Measurements from ENCODE around the gene LIPA.
A peak's percentile ranks its signal among the peaks of the same experiment; 100 is the strongest.
"Not testable (repeated sequence)": the region's sequence is repeated elsewhere in the genome, so short reads cannot be mapped to it uniquely, and the experiment has no call there.

LIPA gene

DNA sequence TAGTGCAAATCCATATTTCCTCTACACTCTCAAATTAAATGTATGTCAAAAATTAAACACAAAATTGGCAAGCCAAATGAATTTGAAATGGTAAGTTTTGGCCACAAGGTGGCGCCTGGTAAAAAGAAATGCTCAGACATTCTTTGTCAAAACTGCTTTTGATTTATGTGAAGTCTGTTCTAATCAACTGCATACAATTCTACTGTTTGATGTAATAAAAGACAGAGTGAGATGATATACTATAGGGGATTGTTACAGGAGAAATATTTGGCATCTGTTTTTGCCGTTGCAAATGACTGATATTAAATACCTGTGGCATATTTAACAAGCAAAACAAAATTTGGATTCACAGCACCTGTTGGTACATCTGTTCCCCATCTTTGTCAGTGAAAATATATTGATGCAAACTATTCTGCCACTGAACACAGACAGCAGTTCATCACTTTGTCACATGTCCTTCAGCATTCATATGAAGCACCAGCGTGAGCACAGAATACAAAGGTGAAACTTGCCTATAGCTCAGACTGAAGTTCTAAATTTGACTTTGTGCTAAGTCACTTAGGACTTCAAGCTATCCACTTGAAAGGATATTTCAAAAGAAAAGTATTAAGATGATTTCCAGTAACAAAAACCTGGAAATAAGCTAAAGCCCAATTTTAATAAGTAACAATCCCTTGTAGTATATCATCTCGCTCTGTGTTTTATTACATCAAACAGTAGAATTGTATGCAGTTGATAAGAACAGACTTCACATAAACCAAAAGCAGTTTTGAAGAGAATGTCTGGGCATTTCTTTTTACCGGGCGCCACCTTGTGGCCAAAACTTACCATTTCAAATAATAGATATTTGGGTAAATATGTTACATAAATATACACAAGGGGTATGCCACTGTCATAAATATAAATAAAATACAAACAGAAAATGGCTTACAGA is 34.3 kb downstream of the LIPA start:
- intact Hi-C loops (cut with DNase I): loop anchor here (5.0 to 10.0 kb wide), 4 partner anchors 35 to 383 kb away; partner anchors contain the start of genes IFIT1 and LIPA
- DNase-seq: peak in 40 of 42 donors; percentile 23 to 94 (median 73)

DNA sequence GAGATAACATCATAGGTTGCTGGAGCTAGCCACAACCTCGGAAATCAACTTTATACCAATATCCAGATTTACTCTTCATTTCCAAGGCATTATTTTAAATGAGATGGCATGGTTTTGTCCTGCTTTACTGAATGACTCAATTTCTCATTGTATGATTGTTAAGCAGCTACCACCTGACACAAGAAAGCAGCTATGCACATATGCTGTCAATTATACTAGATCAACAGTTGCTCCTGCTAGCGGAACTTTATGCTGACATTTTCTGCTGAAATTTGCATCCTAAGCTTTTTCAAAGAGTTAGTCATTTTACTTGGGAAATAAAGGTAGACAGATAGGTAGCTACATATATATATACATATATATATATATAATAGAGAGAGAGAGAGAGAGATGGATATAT is 35.5 kb downstream of the LIPA start:
- no peak for DNase-seq
- intact Hi-C loops (cut with DNase I): loop anchor here (5.0 to 10.0 kb wide), 4 partner anchors 36 to 381 kb away; partner anchors contain the start of genes IFIT1 and LIPA

DNA sequence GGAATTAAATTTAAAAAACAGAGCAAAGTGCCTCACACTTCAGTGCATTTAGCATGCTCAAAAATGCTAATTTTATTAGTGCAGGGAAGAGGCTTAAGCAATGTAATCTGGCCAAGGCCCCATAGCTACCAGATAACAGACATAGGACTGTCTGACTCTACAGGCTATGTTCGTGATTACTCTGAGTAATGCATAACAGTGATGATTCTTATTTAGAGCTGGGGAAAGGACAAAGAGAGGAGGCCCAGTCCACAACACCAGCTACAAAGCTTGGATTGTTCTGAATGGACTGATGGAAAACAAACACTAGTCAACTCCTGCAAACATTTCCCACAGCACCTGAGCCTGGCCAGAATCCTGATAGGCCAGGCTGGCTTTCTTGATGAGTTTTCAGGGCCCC is 36.1 kb downstream of the LIPA start:
- DNase-seq: peak in 2 of 42 donors; percentile 60 to 62
- intact Hi-C loops (cut with DNase I): loop anchor here (5.0 to 10.0 kb wide), 4 partner anchors 37 to 381 kb away; partner anchors contain the start of genes IFIT1 and LIPA

DNA sequence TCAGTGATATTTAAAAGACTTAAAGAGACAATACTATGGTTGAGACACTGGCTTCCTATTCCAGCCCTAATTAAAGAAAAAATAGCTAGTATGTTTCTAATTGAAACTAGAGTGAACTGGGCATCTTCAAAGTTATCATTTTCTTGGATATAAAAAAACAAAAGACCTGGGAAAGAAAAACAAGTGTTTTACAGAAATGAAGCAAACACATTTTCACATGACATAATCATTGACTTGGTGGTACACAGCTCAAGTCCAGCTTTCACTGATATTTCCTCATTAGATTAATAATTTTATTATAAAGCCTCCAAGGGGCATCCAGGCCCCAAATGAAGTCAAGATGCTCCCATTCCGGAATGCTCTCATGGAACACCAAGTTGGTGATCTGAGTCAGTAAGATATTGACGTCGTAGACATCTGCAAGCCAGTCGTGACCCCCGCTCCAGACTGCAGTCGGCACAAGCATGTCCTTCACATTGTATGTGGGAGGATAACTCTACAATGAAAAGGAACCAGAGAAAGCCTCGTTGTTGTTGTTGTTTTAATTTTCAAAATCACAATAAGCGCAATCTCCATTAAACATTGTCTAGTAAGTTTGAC is 36.9 kb downstream of the LIPA start:
- intact Hi-C loops (cut with DNase I): loop anchor here (5.0 to 10.0 kb wide), 4 partner anchors 38 to 380 kb away; partner anchors contain the start of genes IFIT1 and LIPA
- DNase-seq: no peak

DNA sequence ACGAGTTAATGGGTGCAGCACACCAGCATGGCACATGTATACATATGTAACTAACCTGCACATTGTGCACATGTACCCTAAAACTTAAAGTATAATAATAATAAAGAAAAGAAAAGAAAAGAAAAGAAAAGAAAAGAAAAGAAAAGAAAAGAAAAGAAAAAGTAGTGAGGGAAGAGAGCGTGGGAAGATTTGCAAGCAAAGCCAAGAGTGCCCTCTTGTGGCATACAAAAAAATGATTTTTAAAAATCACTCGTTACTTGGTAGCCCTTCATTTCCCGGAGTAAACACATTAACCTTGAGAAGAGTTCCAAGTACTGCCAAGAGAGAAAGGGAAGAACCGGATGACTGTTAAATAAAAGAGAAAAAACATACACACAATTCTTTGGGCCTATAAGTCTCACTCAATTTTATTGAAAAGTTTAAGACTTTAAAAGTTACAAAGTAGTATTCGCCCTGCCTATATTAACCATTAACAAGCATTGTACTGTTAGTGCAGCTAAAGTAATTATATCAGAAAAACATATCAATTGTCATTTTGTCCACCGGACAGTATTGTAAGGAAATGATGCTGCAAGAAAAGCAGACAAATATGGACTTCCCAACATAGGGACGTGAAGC is 38.3 kb downstream of the LIPA start:
- intact Hi-C loops (cut with DNase I): loop anchor here (2.0 to 10.0 kb wide), 2 partner anchors 182 to 378 kb away; no protein-coding TSS in a partner anchor
- peak in 1 of 42 donors; percentile 11 for DNase-seq

DNA sequence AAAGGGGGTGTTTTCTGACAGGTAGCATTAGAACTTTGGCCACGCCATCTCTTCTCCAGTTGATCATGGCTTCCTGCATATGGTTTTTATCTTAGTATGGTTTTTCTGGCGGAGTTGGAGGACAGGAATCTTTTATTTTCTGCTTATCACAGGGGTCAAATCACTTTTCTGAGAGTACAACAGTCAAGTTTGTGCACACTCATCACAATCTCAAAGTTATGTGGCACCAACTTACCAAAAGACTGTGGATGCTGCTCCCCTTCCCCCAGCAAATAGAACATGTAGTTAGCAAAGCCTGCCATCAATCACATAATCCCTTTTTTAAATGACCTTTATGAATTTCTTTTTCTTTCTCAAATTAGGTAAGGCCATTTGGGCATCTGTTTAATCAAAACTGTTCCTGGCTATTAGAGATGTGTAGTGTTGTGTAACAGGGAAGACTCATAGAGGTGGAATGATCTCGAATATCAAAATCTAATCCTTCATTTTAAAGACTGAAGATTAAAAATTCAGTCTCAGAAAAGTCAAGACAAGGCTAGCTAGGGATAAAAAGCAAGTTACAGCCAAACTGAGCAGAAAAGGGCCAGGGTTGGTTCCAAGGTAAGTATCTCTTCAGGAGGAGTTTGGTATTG is 40.7 kb downstream of the LIPA start:
- intact Hi-C loops (cut with DNase I): loop anchor here (10.0 kb wide), 1 partner anchor 376 kb away; no protein-coding TSS in a partner anchor
- DNase-seq: no peak

DNA sequence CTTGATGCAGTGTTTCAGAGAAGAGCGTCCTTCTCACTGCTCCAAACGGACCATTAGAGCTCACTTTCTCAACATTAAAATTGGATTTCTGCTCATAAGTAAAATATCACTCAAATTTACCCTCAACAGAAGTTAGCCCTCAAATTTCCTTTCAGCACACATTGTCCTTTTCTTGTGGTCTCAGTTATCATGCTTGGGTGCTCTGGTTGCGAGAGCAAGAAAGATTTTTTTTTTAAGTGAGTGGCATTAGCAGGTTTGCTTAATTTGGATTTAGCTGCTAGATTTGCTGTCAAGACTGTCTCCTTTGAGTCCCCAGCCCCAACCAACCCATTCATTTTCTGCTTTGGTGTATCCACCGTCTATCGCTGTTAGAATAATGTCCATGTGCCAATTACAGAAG is 41.9 kb downstream of the LIPA start:
- intact Hi-C loops (cut with DNase I): loop anchor here (10.0 kb wide), 1 partner anchor 375 kb away; no protein-coding TSS in a partner anchor
- DNase-seq: no peak

DNA sequence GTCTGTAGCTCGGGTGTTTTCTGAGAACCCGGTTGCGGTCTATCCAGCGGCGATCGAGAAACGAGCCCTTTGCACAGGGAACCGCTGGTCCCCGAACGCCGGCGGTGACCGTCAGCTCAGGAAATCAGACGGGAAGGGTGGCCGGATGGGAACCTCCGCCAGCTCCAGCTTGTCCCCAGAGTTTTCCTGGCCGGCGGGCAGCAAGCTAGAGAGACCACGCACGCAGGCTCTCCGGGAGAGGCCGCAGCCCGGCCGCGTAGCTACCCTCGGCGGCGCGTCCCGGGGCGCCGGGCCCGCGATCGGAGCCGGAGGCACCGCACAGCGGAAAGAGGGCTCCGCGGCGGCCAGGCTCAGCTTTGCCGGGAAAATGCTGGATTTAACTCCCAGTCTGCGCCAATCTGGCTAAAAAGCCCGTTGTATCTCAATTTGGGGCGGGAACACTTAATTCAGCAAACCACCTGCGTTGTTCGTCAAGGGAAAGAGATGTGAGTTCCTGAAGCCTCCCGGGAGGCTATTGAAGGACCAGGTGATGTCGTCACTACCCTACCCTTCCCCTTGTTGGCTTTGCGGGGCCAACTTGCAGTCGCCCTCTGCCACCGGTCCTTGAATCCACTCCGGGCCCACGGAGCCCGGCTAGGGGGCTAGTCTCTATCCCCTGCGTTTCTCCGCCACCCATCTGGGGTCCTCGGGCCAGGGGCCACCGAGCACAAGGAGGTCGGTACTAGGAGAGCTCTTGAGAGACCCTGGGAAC is 43.6 kb downstream of the LIPA start:
- intact Hi-C loops (cut with DNase I): no loop called here

DNA sequence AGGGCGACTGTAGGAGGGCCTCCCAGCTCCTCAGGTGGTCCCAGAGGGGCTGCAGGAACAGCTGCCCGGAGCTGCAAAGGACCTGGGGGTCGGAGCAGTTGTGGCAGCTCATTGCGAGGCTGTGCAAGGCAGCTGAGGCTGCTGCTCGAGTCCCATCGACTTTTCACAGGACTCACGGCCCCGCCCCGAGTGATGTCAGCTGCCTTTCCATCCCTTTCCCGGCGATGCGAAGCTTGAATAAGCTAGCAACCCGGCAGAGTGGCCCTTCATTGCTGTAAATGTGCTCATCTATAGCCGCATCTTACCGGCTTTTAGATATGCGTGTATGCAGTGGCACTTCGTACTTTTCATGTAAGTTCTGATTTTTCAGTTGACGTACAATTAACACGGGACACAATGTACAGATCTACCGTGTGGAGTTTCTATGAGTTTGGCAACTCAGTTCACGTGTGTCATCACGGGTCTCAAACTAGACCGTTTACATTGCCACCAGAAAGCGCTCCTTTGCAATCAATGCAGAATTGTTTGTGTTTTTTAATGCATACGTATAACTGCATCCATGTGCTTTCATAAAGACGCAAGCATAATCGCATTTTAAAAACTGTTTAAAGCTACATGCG is 44.3 kb downstream of the LIPA start, which contains the start of gene CH25H:
Gene CH25H, minus strand, starts transcription at position 137 of the 620 bp plus-strand sequence. Its CDS starts 25 bp downstream, at position 112.
- intact Hi-C loops (cut with DNase I): no loop called here
- DNase-seq: peak; percentile 66 to 91 (median 82)

More for the DNA sequence above, 43.6 kb downstream of the LIPA start:
- DNase-seq: peak in 31 of 42 donors; percentile 8 to 70 (median 38)

DNA sequence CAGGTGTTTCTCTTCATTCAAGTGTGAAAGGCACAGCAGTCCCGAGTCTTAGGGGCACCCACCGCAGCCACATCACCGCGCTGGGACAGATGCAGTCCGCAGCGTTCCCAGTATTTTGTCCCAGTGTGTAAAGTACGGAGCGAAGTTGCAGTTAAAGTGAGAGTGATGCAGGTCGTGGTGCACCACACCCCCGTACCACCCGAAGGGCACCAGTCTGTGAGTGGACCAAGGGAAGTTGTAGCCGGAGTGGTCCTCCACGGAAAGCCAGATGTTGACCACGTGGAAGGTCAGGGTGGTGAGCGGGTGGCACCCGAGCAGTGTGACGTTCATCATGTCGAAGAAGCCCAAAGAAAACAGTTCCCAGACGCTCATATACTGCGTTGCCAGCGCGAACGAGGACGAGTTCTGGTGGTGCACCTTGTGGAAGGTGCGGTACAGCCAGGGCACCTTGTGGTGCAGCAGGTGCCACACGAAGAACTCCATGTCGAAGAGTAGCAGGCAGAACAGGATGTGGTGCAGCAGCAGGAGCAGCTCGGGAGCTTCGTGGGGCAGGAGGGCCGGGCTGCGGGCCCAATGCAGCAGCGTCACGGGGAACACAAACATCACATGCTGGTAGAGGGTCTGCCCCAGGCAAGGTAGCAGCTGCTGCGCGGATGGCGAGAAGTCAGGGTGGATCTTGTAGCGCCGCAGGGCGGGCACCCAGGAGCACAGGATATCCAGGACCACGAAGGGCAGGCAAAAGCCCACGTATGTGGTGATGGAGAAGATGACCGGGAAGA is 45.0 kb downstream of the LIPA start:
- intact Hi-C loops (cut with DNase I): no loop called here

DNA sequence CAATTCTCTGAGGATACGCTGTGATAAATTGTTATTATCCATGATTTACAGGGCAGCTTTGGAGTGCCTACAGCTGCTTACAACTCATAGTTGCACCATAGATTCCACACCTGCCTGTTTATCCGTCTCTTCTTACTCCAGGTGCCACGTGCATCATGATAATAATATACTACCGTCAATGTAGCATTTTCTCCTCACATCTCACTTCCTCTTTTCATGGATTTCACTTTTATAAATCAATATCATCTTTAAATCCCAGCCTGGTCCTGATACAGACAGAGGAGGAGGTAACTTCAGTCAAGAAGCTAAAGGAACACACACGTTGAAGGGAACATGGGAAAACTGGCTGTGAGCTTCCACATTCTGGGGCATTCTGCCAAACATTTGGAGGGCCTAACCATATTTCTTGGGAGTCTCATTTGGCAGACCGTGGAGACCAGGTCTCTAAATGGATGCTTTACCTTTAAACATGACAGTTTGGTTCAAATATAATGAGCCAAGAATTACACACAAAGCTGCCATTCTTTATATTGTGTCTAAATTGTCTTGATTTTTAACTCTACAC is 46.9 kb downstream of the LIPA start:
- DNase-seq: no peak
- intact Hi-C loops (cut with DNase I): no loop called here

More for the DNA sequence above, 45.0 kb downstream of the LIPA start:
- peak in 30 of 42 donors; percentile 6 to 64 (median 32) for DNase-seq

DNA sequence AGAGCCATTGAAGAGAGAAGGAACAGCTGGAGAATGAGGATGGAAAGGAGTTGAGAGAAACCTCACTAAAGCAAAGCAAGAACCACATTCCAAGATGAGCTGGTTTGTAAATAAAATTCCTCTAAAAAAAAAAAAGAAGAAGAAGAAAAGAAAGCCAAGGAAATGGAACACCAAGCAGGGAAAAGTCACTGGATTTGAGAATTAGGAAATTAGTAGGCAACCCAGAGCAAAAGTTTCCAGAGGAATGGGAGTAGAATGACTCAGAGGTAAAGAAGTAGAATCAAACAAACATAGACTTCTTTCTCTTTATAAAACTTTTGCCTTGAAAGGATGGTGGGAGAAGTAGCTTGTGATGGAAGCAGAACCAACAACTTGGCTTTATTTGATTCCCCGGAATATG is 48.3 kb downstream of the LIPA start:
- no peak for DNase-seq

DNA sequence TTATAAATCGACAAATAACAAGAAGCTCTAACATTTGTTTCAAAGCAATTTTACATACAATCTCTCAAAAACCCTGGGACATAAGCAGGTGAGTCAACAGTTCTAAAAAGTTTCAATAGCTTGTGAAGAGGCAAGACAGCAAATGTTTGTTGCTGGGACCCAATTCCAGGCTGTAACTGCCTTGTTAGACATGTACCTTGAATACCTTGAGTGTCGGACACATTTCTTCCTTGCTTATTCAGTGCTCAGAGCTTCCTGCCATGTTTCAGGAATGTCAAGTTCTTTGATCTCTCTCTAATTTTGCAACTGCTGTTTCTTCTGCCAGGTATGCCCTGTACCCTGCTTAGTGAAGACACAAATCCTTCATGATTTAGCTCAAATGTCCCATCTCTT is 49.5 kb downstream of the LIPA start:
- intact Hi-C loops (cut with DNase I): no loop called here
- no peak for DNase-seq

More for the DNA sequence above, 48.3 kb downstream of the LIPA start:
- intact Hi-C loops (cut with DNase I): no loop called here

DNA sequence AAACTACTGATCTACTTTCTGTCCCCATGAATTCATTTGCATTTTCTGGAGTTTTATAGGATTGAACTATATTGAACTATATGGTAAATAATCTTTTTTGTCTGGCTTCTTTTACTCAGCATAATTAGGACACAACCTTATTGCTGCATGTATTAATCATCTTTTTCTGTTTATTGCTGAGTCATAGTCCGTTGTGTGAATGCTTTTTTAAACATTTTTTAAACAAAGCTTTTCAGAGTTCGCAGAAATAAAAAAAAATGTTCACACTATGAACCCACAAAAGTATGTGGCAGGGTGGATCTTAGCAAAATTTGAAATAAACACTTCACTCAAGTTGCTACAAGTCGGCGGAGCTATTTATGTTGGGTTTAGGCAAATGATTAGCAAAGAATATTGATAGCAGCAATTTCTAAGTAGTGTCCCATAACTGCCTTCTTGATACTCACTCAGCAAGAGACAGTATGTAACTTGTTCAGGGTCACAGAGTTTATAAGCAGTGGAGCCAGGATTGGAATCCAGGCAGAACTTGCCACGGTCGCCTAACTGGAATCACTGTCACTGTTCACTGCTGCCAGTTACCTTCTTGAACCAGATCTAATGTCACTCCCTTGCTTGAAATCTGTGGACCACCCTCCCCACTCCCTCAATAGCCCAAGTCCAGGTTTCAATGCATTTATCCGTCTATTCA is 50.1 kb downstream of the LIPA start:
- intact Hi-C loops (cut with DNase I): no loop called here
- DNase-seq: no peak

DNA sequence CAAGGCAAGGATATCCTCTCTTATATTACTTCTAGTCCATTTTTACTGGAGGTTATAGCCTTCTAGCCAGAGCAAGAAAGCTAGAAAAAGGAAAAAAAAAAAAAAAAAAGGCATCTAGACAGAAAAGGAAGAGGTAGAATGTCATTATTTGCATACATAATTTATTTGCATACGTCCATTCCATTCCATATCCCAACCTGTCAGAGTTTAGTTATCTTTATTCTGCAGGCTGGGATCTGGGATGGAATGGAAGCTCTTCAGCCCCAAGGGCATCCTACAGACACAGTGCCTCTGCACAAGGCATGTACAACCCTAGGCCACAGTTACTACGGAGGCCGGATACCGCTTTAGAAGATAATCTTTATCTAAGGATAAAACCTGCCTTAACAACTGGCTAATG is 54.1 kb downstream of the LIPA start:
- intact Hi-C loops (cut with DNase I): no loop called here
- DNase-seq: no peak

DNA sequence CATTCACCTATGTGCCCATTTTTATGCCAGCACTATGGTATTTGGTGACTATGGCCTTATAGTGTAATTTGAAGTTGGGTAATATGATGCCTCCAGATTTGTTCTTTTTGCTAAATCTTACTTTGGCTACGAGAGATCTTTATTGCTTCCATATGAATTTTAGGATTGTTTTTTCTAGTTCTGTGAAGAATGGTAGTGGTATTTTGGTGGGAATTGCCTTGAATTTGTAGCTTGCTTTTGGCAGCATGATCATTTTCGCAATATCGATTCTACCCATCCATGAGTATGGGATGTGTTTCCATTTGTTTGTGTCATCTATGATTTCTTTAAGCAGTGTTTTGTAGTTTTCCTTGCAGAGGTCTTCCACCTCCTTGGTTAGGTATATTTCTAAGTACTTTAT is 60.3 kb downstream of the LIPA start:
- intact Hi-C loops (cut with DNase I): not testable (repeated sequence)

More for the DNA sequence above, 60.3 kb downstream of the LIPA start:
- not testable (repeated sequence) for DNase-seq
